ENCODE measurements around the gene LARGE2.

DNA sequence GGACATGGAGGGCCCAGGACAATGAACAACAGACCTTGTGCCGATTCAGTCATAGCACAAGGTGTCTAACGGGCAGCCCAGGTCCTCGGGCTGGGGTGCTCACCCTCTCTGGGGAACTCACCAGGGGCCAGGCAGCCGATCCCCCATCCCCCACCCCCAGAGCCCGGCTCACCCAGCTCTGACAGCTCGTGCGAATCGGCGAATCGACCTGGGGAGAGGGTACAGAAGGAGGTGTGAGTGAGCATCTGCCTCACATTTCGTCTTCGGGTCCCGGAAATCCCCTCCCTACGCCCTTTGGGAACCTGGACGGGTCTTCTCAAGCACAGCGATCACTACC lies 5.2 kb upstream of the LARGE2 start:
- TF ChIP-seq ZNF70 (CRISPR knock-in tag; IDR thresholded peaks at IDR 0.05), result no peak
- TF ChIP-seq, protein P1, sequence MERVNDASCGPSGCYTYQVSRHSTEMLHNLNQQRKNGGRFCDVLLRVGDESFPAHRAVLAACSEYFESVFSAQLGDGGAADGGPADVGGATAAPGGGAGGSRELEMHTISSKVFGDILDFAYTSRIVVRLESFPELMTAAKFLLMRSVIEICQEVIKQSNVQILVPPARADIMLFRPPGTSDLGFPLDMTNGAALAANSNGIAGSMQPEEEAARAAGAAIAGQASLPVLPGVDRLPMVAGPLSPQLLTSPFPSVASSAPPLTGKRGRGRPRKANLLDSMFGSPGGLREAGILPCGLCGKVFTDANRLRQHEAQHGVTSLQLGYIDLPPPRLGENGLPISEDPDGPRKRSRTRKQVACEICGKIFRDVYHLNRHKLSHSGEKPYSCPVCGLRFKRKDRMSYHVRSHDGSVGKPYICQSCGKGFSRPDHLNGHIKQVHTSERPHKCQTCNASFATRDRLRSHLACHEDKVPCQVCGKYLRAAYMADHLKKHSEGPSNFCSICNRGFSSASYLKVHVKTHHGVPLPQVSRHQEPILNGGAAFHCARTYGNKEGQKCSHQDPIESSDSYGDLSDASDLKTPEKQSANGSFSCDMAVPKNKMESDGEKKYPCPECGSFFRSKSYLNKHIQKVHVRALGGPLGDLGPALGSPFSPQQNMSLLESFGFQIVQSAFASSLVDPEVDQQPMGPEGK (CRISPR knock-in tag; IDR thresholded peaks at IDR 0.05; ENCODE audit: borderline replicate concordance), result no peak
- no peak for TF ChIP-seq ZC3H10 (CRISPR knock-in tag; IDR thresholded peaks at IDR 0.05)
- TF ChIP-seq CREB5 (CRISPR knock-in tag; IDR thresholded peaks at IDR 0.05; ENCODE audit: low read depth), result no peak
- TF ChIP-seq TOX (CRISPR knock-in tag; IDR thresholded peaks at IDR 0.05; ENCODE audit: borderline replicate concordance), result no peak
- no peak for TF ChIP-seq ZFP3 (CRISPR knock-in tag; IDR thresholded peaks at IDR 0.05)
- no peak for TF ChIP-seq RARB (CRISPR knock-in tag; IDR thresholded peaks at IDR 0.05)
- TF ChIP-seq ARNTL (CRISPR knock-in tag; IDR thresholded peaks at IDR 0.05; ENCODE audit: borderline replicate concordance, low read depth), result no peak
- TF ChIP-seq, protein P2, sequence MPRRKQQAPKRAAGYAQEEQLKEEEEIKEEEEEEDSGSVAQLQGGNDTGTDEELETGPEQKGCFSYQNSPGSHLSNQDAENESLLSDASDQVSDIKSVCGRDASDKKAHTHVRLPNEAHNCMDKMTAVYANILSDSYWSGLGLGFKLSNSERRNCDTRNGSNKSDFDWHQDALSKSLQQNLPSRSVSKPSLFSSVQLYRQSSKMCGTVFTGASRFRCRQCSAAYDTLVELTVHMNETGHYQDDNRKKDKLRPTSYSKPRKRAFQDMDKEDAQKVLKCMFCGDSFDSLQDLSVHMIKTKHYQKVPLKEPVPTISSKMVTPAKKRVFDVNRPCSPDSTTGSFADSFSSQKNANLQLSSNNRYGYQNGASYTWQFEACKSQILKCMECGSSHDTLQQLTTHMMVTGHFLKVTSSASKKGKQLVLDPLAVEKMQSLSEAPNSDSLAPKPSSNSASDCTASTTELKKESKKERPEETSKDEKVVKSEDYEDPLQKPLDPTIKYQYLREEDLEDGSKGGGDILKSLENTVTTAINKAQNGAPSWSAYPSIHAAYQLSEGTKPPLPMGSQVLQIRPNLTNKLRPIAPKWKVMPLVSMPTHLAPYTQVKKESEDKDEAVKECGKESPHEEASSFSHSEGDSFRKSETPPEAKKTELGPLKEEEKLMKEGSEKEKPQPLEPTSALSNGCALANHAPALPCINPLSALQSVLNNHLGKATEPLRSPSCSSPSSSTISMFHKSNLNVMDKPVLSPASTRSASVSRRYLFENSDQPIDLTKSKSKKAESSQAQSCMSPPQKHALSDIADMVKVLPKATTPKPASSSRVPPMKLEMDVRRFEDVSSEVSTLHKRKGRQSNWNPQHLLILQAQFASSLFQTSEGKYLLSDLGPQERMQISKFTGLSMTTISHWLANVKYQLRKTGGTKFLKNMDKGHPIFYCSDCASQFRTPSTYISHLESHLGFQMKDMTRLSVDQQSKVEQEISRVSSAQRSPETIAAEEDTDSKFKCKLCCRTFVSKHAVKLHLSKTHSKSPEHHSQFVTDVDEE (CRISPR knock-in tag; IDR thresholded peaks at IDR 0.05), result no peak
- no peak for TF ChIP-seq ZFP30 (CRISPR knock-in tag; IDR thresholded peaks at IDR 0.05)
- TF ChIP-seq BACH2 (CRISPR knock-in tag; IDR thresholded peaks at IDR 0.05; ENCODE audit: borderline replicate concordance), result no peak

Measured in SK-N-SH treated with all-trans-retinoic acid at 6 μM for 48 hours (cell line).